T1000 (cell line): ENCODE data around the gene JADE1.

Experiments
- DNase-seq: peaks from one replicate; lab custom pipeline; 2025; ENCODE audit warnings: mixed read lengths; lab: John Stamatoyannopoulos, UW

JADE1 gene

DNA sequence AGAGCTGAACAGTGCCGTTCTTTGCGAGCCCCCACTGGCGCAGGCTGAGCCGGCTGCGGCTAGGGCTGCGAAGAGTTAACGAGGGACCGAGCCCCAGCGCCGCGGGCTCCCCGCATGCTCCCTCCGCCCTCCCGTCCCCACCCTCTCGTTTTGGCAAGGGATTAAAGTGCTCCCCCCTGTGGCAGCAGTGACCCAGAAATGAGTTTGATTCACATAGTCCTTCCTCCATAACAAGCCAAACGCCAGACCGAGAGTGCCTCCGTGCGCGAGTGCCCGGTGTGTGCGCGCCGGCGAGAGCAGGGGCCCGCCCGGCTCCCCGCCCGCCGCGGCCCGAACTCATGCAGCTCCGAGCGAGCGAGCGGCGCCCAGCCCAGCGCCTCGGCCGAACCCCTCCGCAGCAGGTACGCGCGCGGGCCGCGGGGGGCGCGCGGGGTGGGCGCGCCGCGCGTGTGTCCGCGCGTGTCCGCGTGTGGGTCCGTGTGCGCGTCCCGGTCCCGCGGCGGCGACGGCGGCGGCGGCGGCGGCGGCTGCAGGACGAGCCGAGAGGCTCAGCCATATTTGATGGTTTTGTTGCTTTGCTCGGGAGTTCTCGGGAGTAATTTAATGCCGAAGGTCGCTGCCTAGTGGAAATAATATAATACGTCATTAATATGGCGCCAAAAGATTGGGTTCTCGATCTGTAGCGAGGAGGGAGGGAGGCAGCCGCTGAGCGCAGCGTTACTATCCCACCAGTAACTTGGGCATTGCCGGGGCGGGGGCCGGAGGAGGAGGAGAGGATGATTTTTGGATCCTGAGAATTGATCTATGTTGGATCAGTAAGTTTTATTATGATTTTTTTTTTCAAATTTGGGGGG, at the start of gene JADE1:
Gene JADE1, plus strand, starts transcription at position 224 of the 854 bp plus-strand sequence. CDS start 22,059 bp downstream, outside the sequence.
- peak; percentile 75 for DNase-seq

DNA sequence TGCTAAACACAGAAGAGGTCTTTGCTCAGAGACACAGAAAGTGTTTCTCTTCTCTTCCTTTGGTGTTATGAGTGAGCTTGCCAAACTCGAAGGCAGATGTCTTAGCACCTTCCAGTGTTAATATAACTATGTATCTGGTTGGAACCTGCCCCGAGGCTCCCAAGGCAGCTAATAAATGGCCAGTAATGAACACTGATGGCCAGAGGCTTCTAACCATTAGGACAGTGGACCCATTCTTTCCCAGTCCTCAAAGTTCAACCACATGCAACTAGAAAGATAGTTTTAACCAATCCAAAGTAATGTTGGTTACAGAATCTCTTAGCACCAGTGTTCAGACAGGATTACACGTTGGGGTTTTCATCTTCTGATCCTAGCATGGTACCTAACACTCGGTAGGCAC, 42.7 kb upstream of the JADE1 start:
- no peak for DNase-seq

DNA sequence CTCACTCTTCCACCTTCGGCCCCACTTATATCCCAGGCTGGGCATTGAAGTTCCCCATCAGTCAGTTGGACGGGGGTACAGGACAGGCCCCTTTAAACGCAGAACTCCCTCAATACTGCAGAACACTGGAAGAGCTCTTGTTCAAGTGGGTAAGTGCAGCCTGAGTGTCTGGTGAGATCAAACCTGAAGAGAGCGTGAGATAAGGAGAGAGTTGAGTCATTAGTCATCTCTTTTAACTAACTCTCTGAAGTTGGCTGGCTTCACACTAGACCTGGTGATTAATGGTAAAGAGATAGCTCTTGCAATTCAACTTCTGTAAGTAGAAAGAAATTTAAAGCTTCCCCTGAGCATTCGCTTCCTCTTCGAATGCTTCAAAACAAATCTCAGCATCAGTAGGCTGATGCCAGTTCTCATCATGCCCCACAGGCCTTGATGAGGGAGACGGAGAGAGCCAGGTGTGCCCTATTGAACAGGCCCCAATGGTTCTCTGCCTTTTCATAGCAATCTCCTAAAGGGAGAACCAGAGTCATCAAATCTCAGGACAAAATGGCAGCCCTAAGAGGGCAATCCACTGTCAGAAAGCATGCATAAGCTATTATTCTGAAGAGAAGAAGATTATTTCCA, 41.0 kb upstream of the JADE1 start:
- DNase-seq: no peak

DNA sequence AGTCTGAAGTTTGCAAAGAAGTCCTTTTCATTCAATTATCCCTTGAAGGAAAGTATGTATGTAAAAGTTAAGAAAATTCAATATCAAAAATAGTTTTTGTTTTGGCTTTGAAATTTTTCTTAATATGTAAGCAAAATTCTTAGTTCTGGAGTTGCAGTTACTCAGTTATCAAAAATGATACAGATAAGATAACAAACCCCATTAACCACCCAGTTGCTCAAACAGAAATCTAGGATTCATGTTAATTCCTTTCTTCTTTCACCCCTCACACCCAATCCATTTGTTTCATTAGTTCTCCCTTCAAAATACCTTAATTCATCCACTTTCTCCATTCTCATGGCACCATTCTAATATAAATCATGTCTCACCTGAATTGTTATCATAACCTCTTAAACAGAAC, 40.5 kb upstream of the JADE1 start:
- no peak for DNase-seq

DNA sequence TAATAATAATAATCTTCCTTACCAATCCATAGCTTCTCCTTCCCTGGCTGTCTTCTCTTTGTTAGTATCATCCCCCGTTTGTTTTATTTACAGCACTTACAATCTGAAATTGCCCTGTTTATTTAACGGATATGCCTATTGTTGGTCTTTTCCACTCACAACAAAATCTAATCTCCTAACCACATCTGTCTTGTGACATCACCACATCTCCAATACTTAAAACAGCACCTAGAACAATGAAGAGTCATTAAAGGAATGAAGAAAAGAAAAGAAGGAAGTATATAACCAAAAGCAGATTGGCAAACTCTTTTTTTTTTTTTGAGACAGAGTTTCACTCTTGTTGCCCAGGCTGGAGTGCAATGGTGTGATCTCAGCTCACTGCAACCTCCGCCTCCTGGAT, 38.7 kb upstream of the JADE1 start:
- DNase-seq: no peak

DNA sequence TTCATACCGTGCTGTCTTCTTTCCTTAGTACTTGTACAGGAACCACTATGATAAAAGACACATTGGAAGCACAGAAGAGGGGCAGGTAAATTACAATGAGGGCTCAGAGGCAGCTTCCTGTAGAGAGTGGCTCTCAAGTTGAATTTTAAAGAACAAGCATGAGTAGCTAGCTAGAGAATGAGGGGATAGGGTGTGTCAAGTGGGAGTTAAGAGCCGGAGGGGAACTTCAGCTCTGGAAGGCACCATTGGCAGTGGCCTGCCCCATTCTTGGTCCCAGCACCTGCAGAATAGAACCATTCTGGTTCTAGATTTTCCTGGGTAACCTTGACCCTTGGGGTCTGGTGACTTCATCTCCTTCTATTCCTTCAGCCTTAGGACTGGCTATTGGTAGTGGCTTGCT, 34.0 kb upstream of the JADE1 start:
- no peak for DNase-seq

DNA sequence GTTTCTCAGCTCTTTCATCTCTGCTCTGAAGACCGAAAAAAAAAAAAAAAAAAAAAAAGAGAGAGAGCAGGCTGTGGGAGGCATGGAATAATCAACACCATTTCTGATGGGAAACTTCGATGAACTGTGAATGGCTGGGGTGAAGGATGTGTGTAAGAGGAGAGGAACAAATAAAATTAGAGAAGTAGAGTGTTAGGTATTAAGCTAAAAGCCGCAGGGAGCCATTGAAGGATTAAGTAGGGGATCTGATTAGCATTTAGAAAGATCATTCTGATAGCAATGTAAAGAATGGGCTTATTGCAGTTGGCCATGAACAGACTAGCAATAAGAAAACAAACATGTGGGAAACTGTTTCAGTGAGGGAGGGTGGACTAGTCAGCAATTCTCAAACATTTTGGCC, 33.6 kb upstream of the JADE1 start:
- no peak for DNase-seq

- DNase-seq: peak; percentile 46
Observed at GRCh38 chr4:128776794-128777216, 32.7 kb upstream of the JADE1 start.

DNA sequence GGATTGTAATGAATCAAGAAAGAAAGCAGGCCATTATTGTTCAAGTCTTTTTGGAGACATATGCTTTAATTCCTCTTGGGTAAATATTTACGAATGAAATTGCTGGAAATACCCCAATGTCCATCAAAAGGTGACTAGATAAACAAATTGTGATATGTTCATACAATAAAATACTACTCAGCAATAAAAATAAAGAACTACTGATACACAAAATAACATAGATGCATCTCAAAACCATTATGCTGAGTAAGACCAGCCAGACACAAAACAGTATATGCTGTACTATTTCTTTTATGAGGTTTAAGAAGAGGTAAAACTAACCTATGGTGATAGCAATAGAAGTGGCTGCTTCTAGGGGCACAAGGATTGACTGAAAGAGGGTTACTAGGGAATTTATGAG, 28.8 kb upstream of the JADE1 start:
- no peak for DNase-seq

DNA sequence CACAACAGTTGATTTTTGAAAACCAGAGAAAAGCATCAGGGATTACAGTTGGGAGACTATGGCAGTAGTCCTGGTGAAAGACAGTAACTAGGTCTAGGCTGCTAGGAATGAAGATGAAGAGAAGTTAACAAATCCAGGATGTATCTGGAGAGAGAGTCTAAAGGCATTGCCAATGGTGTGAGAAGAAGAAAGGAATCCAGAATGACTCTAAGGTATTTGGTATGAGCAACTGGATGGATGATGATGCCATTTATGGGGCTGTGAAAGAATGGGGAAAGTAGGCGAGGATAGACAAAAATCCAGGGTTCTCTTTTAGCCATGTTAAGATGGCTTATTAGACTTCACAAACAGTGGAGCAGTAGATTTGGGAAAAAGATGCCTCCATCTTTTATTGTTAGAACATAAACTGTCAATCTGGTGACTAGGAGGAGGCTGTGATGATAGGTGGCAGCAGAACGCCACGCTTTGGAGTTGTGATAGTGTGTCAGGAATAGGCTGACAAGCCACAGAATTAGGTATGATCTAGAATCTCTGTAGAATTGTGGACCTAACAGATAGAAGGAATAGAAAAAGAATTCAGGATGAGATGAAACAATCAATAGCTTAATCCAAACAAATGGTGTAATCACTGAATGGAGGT, 27.3 kb upstream of the JADE1 start:
- DNase-seq: no peak

DNA sequence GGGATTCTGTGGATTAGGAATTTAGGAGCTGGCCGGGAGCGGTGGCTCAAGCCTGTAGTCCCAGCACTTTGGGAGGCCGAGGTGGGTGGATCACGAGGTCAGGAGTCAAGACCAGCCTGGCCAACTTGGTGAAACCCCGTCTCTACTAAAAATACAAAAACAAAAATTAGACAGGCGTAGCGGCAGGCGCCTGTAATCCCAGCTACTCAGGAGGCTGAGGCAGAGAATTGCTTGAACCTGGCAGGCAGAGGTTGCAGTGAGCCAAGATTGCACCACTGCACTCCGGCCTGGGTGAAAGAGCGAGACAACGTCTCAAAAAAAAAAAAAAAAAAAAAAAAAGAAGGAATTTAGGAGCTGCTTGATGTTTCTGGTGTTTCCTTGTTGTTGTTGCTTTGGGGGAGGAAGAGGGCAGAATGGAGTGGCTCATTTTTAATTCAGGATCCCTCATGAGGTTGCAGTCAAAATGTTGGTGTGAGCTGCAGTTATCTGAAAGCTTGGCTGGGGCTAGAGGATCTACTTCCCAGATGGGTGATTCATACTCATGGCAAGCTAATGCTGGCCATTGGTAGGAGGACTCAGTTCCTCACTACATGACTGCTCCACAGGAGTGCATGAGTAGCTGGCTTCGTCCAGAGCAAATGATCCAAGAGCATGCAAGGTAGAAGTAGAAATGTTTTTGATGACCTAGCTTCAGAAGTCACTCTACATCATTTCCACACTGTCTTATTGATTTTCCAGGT, 26.5 kb upstream of the JADE1 start:
- no peak for DNase-seq

DNA sequence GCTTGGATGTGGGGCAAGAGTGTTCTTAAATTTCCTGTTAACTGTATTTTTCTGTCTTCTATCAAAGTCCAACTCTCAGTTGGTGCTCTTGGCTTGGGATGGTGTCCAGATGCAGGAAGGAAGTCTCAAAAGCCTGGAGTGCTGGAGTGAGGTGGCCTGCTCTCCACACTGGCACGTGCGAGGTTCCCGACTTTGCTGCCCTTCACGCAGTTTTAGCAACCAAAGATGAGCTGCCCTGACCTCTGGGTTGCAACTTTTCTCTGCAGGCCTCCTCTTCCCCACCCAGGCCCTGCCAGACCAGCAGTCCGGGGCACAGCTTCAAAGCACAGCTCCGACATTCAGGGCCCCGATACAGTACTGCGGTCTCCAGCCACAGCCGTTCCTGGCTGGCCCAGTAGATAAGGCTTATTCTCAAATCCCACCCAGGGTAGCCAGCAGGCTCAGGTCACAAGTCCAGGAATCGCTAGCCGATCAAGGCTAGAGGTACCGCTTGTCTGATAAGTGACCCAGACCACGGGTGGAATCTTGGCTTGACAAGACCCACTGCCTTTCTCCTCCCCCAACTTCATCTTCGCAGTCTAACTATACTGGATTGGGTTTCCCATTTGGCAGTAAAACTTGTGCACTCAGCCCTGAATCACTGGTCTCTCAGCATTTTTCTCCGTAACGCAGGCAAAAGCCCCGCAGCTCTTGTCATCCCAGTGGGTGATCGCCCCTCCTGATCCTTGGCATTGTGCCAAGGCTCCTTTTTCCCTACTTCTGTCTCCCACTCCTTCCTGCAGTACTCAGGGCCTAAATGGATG, 21.8 kb upstream of the JADE1 start:
- DNase-seq: no peak

DNA sequence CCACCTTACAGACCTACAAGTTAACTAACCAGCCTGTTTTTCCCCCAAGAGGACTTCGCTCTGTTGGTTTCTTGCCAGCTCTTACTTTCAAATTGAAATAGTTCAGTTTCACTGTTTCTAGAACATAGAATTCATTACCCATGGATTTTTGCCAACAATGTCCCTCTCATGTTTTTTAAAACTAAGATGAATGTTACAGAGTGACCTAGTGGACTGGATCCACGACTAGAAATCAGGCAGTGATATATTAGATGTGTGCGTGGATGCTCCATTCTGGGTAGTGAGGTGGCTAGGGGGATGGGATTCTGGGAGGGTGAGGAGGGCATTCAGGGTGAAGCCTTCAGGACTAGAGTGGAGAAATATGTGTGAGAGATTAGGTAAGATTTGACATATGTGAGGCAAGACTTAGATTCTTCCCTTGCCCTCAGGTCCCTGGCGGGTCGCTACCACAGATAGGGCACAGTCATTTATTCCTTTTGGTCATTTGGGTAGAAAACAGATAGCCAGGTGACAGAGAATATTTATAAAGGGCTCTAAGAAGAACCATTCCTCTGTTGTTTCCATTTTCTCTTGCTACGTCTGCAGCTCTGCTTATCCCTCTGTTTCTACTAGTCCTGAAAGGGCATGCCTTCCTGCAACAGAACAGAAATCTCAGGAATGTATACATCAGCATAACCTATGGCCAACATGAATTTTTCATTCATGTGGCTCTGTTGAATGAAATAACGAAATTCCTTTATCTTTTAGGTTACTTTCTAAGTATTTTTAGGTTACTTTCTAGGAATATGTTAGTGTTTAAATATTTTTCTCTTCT, 15.4 kb upstream of the JADE1 start:
- no peak for DNase-seq

DNA sequence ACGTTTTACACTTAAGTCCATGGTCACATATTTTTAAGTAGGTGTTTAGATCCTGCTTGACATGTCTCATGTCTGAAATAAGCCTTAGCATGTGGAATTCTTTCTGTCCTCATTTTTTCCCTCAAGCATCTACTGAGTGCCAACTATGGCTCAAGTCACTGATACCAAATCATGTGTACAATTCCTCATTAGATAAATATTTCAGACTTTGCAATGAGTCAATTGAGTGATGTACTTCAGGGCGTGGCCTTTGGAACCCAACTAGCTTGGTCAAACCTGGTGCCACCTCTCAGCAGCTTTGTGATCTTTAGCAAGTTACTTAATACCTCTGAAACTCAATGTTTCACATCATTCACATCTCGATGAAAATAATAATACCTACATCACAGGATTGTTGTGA, 12.6 kb upstream of the JADE1 start:
- no peak for DNase-seq

- DNase-seq: no peak
Observed at GRCh38 chr4:128800284-128800683, 9.2 kb upstream of the JADE1 start.

DNA sequence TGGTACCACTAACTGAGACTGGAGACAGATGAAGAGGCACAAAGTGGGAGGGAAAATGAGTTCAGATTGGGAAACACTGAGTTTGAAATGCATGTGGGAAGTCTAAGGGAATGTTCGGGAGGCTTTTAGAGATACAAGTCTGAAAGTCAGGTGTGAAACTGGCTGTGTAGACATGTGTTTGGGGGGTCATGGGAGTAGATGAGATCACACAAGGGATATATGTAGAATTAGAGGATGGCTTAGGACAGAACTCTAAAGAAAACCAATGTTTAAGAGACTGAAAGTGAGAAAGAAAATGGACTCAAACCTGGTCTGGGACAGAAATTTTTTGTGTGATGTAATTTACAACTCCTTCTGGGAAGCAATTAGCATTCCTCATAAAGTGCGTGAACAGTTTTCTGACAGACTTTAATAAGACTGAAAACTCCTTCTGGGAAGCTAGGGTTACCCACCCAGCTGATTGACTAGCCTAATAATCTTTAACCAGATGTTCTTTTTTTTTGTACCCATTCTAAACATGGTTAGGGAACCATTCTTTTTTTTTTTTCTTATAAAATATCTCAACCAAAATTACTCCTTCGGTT, 8.7 kb upstream of the JADE1 start:
- DNase-seq: no peak

GRCh38 chr4:128802680-128803628, 6.5 kb upstream of the JADE1 start:
- DNase-seq: no peak

GRCh38 chr4:128803783-128804182, 5.7 kb upstream of the JADE1 start:
- DNase-seq: no peak

GRCh38 chr4:128810331-128810870, 901 bp downstream of the JADE1 start:
- DNase-seq: no peak
